HepG2 (cell line): ENCODE data around the gene ANAPC16.

Source experiments
- MEF2D ChIP-seq: sonication (generic); formaldehyde crosslinking; IDR thresholded peaks from 2 replicates; pipeline ENCODE4 v1.5.1; 2020; ENCODE audit warnings: mild to moderate bottlenecking, missing genetic modification reagents
- MXI1 ChIP-seq: IDR thresholded peaks from 3 replicates; pipeline ENCODE4 v1.6.1; 2012; ENCODE audit warnings: low read depth, low read length, inconsistent platforms, borderline replicate concordance
- TRIM24 ChIP-seq: sonication (generic); formaldehyde crosslinking; IDR thresholded peaks from 2 replicates; pipeline ENCODE4 v1.8.0; 2022; ENCODE audit warnings: mild to moderate bottlenecking, missing genetic modification reagents
- ZNF24 ChIP-seq: fragments of 450-650 bp; IDR thresholded peaks from 2 replicates; pipeline ENCODE4 v1.6.1; 2017; ENCODE audit warnings: antibody characterized with exemption, mild to moderate bottlenecking

DNA sequence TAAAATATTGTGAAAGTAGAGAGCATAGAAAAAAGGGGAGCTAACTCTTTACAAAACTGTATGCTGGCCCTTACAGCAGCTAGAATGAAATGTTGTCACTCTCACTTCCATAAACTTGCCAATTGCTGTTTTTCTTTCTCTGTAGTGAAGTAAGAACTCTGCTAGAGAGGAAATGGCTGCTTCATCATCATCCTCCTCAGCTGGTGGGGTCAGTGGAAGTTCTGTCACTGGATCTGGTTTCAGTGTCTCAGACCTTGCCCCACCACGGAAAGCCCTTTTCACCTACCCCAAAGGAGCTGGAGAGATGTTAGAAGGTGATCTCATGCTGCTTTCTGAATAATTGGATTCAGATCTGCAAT is 7.9 kb downstream of the ANAPC16 start:
- TF ChIP-seq MXI1 (no peak), MEF2D (CRISPR knock-in tag) (no peak), ZNF24 (no peak), TRIM24 (CRISPR knock-in tag) (no peak)
